HG02759 (cell line): ENCODE measurements around the gene TTC21A.
A peak's percentile ranks its signal among the peaks of the same experiment; 100 is the strongest.
"Not testable (repeated sequence)": the region's sequence is repeated elsewhere in the genome, so short reads cannot be mapped to it uniquely, and the experiment has no call there.

Source experiments
- ATAC-seq: cut with Tn5 transposase; IDR thresholded peaks from one replicate; pipeline ENCODE4 v1.9.1; 2021; ENCODE audit warnings: mild to moderate bottlenecking, moderate library complexity; ENCODE audit not compliant: unreplicated experiment

TTC21A gene, protein sequence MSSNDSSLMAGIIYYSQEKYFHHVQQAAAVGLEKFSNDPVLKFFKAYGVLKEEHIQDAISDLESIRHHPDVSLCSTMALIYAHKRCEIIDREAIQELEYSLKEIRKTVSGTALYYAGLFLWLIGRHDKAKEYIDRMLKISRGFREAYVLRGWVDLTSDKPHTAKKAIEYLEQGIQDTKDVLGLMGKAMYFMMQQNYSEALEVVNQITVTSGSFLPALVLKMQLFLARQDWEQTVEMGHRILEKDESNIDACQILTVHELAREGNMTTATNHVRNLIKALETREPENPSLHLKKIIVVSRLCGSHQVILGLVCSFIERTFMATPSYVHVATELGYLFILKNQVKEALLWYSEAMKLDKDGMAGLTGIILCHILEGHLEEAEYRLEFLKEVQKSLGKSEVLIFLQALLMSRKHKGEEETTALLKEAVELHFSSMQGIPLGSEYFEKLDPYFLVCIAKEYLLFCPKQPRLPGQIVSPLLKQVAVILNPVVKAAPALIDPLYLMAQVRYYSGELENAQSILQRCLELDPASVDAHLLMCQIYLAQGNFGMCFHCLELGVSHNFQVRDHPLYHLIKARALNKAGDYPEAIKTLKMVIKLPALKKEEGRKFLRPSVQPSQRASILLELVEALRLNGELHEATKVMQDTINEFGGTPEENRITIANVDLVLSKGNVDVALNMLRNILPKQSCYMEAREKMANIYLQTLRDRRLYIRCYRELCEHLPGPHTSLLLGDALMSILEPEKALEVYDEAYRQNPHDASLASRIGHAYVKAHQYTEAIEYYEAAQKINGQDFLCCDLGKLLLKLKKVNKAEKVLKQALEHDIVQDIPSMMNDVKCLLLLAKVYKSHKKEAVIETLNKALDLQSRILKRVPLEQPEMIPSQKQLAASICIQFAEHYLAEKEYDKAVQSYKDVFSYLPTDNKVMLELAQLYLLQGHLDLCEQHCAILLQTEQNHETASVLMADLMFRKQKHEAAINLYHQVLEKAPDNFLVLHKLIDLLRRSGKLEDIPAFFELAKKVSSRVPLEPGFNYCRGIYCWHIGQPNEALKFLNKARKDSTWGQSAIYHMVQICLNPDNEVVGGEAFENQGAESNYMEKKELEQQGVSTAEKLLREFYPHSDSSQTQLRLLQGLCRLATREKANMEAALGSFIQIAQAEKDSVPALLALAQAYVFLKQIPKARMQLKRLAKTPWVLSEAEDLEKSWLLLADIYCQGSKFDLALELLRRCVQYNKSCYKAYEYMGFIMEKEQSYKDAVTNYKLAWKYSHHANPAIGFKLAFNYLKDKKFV (N-terminal part only)

GRCh38 chr3:39107388-39108199 lies at the start of gene TTC21A, which contains the start of gene GORASP1:
Gene TTC21A (plus strand): TSS chr3:39107680. CDS start chr3:39107838, 158 bp downstream.
Gene GORASP1 (minus strand): TSS chr3:39107627. CDS start chr3:39107541, 86 bp downstream.
- peak; percentile 60 for ATAC-seq

DNA sequence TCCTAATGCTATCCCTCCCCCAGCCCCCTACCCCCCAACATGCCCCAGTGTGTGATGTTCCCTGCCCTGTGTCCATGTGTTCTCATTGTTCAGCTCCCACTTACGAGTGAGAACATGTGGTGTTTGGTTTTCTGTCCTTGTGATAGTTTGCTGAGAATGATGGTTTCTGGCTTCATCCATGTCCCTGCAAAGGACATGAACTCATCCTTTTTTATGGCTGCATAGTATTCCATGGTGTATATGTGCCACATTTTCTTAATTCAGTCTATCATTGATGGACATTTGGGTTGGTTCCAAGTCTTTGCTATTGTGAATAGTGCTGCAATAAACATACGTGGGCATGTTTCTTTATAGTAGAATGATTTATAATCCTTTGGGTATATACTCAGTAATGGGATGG lies 46.3 kb upstream of the TTC21A start:
- not testable (repeated sequence) for ATAC-seq

DNA sequence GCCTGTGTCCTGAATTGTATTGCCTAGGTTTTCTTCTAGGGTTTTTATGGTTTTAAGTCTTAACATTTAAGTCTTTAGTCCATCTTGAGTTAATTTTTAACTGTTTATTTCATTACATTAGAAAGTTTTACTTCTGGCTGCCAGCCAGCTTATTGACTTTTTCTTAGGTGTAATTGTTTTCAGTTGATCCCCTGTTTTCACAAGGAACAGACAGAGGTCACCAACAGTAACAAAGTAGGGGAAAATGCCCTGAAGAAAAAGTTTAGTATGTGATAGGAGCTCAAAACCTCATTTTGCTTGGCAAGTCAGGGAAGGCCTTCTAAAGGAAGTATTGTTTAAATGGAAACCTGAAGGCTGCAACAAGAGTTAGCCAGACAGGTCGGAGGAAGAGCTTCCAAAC lies 45.3 kb upstream of the TTC21A start:
- ATAC-seq: no peak

DNA sequence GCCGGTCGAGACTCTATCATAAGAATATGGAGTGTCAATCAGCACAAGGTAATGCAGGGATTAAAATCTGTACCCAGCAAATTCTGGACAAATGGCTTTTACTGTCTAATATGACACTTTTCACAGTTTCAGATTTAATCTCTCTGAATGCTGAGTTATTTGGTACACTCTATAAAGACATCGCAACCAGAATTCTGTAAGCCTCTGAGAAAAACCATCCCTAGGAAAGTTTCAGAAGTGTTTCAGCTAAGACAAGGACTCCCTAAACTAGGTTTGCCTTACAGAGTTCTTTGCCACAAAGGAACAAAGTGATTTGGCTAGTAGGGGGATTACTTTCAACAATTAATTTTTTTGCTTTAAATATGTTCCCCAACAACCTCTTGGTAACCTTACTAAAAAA lies 44.3 kb upstream of the TTC21A start:
- ATAC-seq: no peak

- no peak for ATAC-seq
Measured at GRCh38 chr3:39064646-39065045, 42.8 kb upstream of the TTC21A start.

GRCh38 chr3:39065197-39065596 lies 42.3 kb upstream of the TTC21A start:
- peak; percentile 99 for ATAC-seq

DNA sequence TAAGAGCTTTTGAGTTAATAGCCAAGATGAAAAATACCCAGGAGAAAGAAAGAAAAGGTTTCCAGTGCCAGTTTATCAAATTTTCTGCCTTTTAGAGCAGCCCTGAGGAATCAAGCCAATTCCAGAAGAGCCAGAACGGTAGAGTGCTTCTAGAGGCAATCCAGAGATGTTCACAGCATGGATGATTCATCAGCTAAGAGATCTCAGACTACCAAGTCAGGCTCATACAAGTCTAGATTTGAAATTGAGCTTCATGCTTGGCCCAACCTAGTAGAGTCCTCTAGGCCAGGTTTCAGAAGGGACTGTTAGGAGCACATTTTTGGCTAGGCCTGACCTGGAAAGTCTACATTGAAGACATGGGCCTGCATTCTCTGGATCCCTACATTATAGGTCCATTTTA lies 40.2 kb upstream of the TTC21A start:
- no peak for ATAC-seq

DNA sequence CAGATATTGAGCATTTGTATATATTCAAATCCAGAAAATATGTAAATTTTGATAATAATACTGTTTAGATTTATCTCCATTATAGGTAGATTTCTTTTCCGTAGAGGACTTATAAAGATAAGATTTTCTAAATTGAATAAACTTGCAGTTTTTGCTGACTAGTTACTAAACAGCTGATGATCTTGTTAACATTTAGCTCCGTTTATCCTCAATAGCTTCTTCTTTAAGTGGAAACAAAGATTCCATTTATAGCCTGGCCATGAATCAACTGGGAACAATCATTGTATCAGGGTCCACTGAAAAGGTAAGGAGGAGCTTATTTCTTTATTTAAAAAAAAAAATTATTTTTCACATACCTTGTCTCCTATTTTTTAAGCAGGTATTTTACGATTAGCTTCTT lies 38.9 kb upstream of the TTC21A start:
- ATAC-seq: no peak

GRCh38 chr3:39075910-39076309 lies 31.6 kb upstream of the TTC21A start:
- no peak for ATAC-seq

DNA sequence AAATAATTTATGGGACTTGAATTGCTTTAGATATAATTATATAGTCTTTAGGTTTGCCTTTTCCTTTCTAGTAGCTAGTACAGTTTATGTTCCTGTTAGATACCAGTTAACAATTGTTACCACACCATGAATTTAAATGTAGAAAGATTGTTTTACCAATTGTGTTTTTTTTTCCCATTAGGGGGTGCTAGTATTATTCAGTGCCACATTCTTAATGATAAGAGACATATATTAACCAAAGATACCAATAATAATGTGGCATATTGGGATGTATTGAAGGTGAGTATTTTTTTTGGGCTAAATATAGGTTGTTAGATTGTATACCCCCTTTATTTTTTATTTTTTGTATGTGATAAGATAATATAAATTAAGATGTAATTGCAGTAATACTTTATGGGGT lies 27.9 kb upstream of the TTC21A start:
- no peak for ATAC-seq

- no peak for ATAC-seq
Measured at GRCh38 chr3:39080026-39080425, 27.5 kb upstream of the TTC21A start.

DNA sequence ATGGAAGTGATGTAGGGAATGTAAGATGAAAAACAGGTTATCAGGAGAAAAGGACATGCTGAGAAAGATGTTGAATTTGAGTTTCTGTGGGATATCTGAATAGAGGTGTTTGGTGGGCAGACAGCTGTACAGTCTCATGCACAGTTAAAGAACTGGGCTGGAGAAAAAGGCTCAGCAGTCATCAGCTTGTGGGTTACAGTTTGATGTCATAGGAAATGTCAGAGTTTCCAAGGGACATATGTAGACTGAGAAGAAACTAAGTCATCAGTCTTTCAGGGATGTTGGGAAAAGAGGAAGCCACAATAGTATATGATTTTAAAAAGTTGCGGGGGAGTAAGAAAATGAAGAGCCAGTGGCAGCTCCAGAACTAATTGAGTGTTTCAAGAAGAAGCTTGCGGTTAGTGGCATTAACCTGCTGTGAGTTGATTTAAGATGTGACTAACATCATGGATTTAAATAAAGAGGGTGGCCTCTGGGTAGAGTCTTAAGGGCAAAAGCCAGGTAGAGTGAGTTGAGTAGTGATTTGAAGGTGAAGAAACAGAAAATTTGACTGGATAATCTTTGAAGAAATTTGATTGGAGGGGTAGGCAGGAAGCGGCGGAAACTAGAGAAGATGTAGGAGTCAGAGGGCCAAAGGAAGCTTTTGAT lies 24.7 kb upstream of the TTC21A start:
- ATAC-seq: no peak

- ATAC-seq: no peak
Measured at GRCh38 chr3:39086144-39086543, 21.3 kb upstream of the TTC21A start.

DNA sequence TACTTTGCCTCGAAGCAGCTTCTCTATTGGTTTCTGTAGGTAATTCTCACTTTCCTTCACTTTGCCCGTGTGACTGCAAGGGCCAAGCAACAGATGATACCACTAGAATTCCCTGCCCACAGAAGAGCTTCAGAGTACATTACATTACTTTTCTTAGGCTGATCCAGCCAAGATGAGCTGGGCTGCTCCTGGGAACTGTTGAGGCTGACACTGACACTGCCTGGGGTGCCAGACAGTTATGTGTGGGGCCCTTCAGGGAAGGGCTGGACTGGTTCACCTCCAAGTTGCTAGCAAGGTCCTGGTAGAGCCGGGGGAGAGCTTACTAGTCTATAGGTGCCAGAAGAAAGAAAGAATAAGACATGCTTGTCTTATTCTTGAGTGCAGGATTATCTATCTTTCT lies 19.0 kb upstream of the TTC21A start:
- ATAC-seq: no peak

GRCh38 chr3:39088889-39089288 lies 18.6 kb upstream of the TTC21A start:
- no peak for ATAC-seq

GRCh38 chr3:39090922-39091321 lies 16.6 kb upstream of the TTC21A start:
- ATAC-seq: no peak

DNA sequence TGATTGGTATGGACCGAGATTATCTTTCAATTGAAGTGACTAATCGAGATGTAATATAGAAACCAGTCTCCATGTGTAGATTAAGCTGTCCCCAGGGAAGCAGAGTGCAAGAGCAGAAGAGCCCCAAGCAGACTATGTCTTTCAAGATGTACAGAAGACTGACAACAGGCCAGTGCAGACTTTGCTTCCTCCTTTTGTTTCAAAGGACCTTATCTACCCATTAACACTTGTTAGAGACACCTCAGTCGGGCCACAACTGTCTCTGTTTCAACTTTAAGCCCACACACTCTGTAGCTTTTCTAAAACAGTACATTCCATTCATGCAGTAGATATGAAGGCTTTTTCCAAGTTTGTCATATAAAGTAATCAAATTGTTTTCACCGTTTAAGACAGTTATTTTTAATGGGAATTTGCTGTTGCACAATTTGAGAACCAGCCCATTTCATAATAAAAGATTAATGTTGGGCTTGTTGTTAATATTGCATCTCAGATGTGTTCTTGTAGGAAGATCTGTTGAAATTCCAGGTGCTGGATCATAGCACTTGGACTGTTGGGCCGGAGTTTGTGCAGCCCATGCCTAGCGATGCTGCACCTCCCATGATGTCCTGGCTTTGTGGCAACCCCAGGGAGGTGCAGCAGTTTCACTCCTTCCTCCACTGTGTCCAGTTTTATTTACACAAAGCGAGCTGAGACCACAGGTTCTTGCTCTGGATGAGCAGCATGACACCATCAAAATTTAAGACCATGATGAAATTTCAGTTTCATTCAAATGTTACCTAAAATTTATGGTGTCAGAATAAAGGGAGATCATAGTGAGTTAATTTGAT lies 12.4 kb upstream of the TTC21A start:
- ATAC-seq: no peak

- ATAC-seq: no peak
Measured at GRCh38 chr3:39095778-39096177, 11.7 kb upstream of the TTC21A start.

DNA sequence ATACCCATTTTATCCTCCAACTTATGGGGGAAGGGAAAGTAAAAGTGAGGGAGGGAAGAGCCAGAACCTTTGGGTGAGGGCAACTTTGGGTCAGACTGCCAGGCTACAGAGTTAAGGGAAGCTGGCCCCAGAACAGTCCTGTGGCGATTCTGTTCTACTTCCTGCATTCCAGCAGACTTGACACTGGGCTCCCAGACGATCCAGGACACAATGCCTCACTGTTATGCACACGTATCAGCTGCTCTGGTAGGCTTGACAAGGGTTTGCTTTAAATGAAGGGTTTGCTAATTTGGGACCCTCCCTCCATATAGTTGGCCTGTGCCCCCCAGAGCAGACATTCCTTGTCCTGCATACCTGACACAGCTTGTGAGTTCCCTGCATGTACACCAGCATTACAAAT lies 10.7 kb upstream of the TTC21A start:
- no peak for ATAC-seq
